Stomach smooth muscle (tissue), 2 donors: ENCODE data around the gene KLRB1.
"Not testable (repeated sequence)": the region's sequence is repeated elsewhere in the genome, so short reads cannot be mapped to it uniquely, and the experiment has no call there.

Experiments used
- H3K27ac ChIP-seq: one replicate; pipeline ENCODE4 v1.7.0; 2013; ENCODE audit warnings: mild to moderate bottlenecking, low read length, inconsistent platforms
- H3K27me3 ChIP-seq, 2 donors: one replicate each; pipeline ENCODE4 v1.7.0; 2013; ENCODE audit warnings: low read length in 2 of 2; ENCODE audit not compliant: insufficient read depth in 2 of 2, control insufficient read depth in 1 of 2
- H3K36me3 ChIP-seq, 2 donors: one replicate each; pipeline ENCODE4 v1.7.0; 2013; ENCODE audit warnings: low read length in 2 of 2; ENCODE audit not compliant: control insufficient read depth in 2 of 2, insufficient read depth in 2 of 2
- H3K4me1 ChIP-seq: one replicate; pipeline ENCODE4 v1.7.0; 2013; ENCODE audit warnings: low read length; ENCODE audit not compliant: control insufficient read depth, insufficient read depth
- H3K4me3 ChIP-seq, 2 donors: one replicate each; pipeline ENCODE4 v1.7.0; 2013; ENCODE audit warnings: low read length in 2 of 2
- H3K9ac ChIP-seq, 2 donors: one replicate each; pipeline ENCODE4 v1.7.0; 2013; ENCODE audit warnings: low read length in 2 of 2, mild to moderate bottlenecking in 1 of 2
- H3K9me3 ChIP-seq, 2 donors: one replicate each; pipeline ENCODE4 v1.7.0; 2013; ENCODE audit warnings: low read length in 2 of 2; ENCODE audit not compliant: control insufficient read depth in 2 of 2
- donor health status: healthy.
- donor health status: Pancreatic carcinoma.

Gene KLRB1

DNA sequence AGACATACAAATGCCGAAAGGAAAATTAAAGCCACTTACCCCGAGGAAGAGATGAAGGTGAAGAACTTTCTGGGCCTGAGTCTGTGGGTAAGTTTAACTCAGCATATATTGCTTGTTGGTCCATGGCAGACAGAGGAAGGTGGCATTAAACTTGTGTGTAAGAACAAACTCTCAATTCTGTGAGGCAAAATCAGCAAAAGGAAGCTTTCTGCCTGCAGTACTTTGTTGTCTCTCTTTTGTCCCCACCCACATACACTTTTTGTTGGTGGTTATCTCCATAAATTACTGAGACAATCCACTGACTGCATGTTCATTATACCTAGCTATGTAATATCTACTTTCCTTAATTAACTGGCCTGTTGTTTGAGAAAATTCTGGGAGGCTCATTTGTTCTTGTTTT, at the start of gene KLRB1:
TSS of gene KLRB1 (minus strand) at position 201 of the 400 bp plus-strand sequence. CDS start at position 124, 77 bp downstream.
- no peaks in the 10 kb centered on the region for H3K27me3 ChIP-seq
- no peaks in the 10 kb centered on the region for H3K4me1 ChIP-seq
- no peak within 1 kb of the TSS for H3K9ac ChIP-seq
- H3K27ac ChIP-seq, result no peak within 1 kb of the TSS
- no peak within 1 kb of the TSS for H3K4me3 ChIP-seq
- no peaks in the 10 kb centered on the region for H3K9me3 ChIP-seq
- no peaks in the 10 kb centered on the region for H3K36me3 ChIP-seq

DNA sequence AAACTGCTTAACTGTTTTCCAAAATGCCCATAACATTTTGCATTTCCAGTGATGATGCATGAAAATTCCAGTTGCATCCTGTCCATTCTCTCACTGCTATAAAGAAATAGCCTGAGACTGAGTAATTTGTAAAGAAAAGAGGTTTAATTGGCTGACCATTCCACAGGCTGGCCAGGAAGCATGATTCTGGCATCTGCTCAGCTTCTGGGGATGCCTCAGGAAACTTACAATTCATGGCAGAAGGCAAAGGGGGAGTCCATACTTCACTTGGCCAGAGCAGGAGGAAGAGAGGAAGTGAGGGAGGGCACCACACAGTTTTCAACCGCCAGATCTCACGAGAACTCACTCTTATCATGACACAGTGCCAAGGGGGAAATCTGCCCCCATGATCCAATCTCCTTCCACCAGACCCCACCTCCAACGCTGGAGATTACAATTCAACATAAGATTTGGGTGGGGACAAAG, 43.6 kb upstream of the KLRB1 start:
- H3K27ac ChIP-seq, result no peak overlapping the region
- no peaks in the 10 kb centered on the region for H3K27me3 ChIP-seq
- no peaks in the 10 kb centered on the region for H3K4me1 ChIP-seq
- peak overlapping the region in 1 of 2 donors; percentile 32 for H3K4me3 ChIP-seq
- H3K9me3 ChIP-seq, result no peaks in the 10 kb centered on the region
- peaks cover 0 to 10% of the 10 kb centered on the region in 2 donors for H3K36me3 ChIP-seq
- no peak overlapping the region for H3K9ac ChIP-seq

GRCh38 chr12:9650151-9650576, 42.4 kb upstream of the KLRB1 start:
- Histone ChIP-seq H3K27ac (no peak overlapping the region), H3K4me1 (no peaks in the 10 kb centered on the region), H3K27me3 (no peaks in the 10 kb centered on the region), H3K36me3 (peaks cover 0 to 7% of the 10 kb centered on the region in 2 donors), H3K4me3 (peak overlapping the region in 1 of 2 donors; percentile 35), H3K9ac (peak overlapping the region in 1 of 2 donors; percentile 83), H3K9me3 (no peaks in the 10 kb centered on the region)

DNA sequence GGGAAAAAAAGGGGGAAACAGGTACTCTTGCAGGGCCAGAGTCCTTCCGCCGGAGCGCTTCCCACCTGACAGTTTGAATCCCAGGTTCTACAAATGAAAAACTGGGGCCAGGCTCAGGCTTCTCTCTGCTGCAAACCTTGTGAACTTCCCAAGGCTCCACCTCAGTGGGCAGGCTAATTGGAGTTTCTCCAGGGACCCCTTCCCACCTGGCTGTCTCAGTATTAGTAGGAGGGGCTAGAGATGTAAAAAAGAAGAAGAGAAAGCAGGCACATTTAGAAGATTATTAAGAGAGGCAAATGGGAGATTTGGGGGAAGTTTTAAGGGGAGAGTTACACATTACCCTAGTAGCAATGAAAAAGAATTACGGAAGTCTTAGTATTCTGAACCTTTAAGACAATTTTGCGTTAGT, 41.8 kb upstream of the KLRB1 start:
- peak overlapping the region; percentile 30 to 83 for H3K9ac ChIP-seq
- no peaks in the 10 kb centered on the region for H3K9me3 ChIP-seq
- H3K36me3 ChIP-seq, result peaks cover 0 to 7% of the 10 kb centered on the region in 2 donors
- H3K27me3 ChIP-seq, result no peaks in the 10 kb centered on the region
- peak overlapping the region; percentile 87 to 95 for H3K4me3 ChIP-seq
- no peak overlapping the region for H3K27ac ChIP-seq
- H3K4me1 ChIP-seq, result no peaks in the 10 kb centered on the region

GRCh38 chr12:9648701-9649531, 41.2 kb upstream of the KLRB1 start:
- Histone ChIP-seq H3K9me3 (no peaks in the 10 kb centered on the region), H3K4me1 (no peaks in the 10 kb centered on the region), H3K36me3 (peaks cover 0 to under 1% of the 10 kb centered on the region in 2 donors), H3K9ac (peak overlapping the region; percentile 83 to 85), H3K27me3 (no peaks in the 10 kb centered on the region), H3K4me3 (peak overlapping the region; percentile 87 to 95), H3K27ac (peak overlapping the region; percentile 49)

GRCh38 chr12:9647825-9648700, 40.3 kb upstream of the KLRB1 start:
- Histone ChIP-seq H3K9ac (peak overlapping the region; percentile 83 to 85), H3K4me1 (no peaks in the 10 kb centered on the region), H3K9me3 (no peaks in the 10 kb centered on the region), H3K4me3 (peak overlapping the region; percentile 87 to 95), H3K36me3 (no peaks in the 10 kb centered on the region), H3K27me3 (no peaks in the 10 kb centered on the region), H3K27ac (peak overlapping the region; percentile 49)

DNA sequence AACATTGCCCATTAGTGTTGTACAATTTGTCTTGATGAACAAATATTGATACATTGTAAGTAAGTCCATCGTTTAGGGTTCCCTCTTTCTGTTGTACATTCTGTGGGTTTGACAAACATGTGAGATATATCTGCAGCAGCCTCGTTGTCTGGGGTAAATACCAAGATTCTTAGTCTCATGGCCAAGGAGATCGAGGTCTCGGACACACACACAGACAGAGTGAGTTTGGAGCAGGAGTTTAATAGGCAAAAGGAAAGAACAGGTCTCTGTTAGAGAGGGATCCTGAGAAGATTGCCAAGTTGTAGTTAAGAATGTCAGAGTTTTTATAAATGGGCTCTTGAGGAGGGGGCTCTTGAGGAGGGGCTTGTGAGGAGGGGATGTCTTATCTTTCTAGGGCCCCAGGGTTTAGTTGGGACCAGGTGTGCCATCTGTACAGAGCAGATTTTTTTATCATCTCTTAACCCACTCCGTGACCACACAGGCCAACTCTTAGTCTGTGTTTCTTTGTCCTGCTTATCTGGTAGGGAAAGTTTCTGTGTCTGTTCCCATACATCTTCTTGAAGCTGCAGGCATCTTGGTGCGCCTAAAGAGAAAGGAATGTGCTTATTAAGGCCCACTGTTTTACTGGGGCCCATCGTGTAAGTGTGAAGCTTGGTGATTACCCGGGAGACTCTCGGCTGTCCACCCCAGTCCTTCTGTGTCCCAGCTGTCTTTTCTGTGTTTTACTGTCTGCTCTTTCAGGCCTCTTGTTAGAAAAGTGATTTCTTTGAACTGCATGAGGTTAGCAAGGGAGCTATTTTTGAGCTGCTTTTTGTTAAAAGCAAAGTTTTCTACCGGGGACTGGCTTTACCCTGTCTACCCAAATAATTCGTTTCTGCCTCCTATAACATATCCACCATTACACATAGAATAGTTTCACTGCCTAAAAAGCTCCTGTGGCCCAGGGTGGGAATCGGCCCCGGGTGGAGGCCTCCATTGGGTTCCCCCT, 39.4 kb upstream of the KLRB1 start:
- H3K9ac ChIP-seq, result peak overlapping the region; percentile 83 to 85
- no peaks in the 10 kb centered on the region for H3K27me3 ChIP-seq
- peak overlapping the region; percentile 49 for H3K27ac ChIP-seq
- no peaks in the 10 kb centered on the region for H3K9me3 ChIP-seq
- H3K36me3 ChIP-seq, result no peaks in the 10 kb centered on the region
- peak overlapping the region; percentile 87 to 95 for H3K4me3 ChIP-seq
- no peaks in the 10 kb centered on the region for H3K4me1 ChIP-seq

GRCh38 chr12:9644985-9645551, 37.4 kb upstream of the KLRB1 start:
- H3K36me3 ChIP-seq, H3K27ac ChIP-seq, H3K27me3 ChIP-seq, H3K9ac ChIP-seq, H3K4me1 ChIP-seq, H3K4me3 ChIP-seq, H3K9me3 ChIP-seq: not testable (repeated sequence)

- Histone ChIP-seq H3K9ac (no peak overlapping the region), H3K9me3 (no peaks in the 10 kb centered on the region), H3K27me3 (no peaks in the 10 kb centered on the region), H3K27ac (no peak overlapping the region), H3K4me1 (no peaks in the 10 kb centered on the region), H3K4me3 (no peak overlapping the region), H3K36me3 (no peaks in the 10 kb centered on the region)
Measured at GRCh38 chr12:9643266-9643660, 35.5 kb upstream of the KLRB1 start.
